ENCODE data around the gene KLHL22. TPM values are rescaled to one million over a fixed set of nuclear protein-coding genes. Genes with fewer than 3 reads are reported as not detected.

Gene KLHL22
- total RNA-seq, 1 experiment from 2014 or later = 30.4 TPM

DNA sequence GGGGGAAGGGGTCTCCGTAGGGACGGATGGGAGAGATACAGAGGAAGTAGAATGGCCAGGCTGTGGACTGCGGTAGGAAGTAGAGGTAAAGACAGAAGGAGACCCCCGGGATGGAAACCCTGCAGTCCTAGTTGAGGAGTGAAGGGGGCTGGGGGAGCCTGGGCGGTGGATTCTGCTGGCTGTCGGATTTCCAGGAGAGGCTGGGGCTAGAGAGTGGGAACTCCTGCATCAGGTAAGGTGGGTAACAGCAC, 57.2 kb downstream of the KLHL22 start:
- in situ Hi-C loops (cut with HindIII; ENCODE audit: low sequenced_read_pairs) = no loop called here
- no peak for DNase-seq (ENCODE audit: low spot score)

DNA sequence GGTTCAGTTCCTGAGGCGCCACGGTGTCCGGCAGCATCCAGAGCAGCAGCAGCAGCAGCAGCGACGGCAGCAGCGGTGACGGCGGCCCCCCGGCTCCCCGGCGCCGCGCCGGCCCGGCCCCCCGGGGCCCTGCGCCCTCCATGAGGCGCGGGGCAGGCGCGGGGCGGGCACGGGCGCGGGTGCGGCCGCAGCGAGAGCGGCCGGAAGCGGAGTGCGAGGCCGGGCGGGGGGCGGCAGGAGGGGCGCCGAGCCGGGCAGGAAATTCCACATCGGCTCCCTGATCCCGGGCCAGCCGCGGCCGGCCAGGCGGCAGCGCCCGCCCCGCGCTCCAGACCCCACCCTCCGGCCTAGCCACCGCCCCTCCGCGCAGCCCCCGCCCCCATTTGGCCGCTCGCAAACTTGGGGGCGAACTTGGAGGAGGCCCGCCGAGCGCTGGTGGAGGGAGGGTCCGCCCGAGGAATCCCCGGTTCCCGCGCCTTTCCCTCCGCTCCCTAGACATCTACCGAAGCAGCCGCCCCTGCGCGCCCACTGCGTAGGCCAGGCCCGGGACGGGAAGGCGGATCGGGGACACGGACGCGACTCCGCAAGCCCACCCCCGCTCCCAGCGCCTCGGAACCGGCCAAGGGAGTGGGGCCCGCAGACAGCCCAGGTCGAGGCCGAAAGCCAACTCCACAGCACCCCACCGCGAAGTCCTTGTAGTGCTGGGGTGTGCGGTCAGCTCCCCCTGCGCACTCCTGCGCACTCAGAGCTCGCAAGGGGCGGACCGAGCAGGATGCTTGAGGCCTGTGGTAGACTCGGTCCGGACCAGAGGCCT, 57.8 kb downstream of the KLHL22 start, which contains the start of gene SCARF2:
Gene SCARF2, minus strand, starts transcription at position 213 of the 814 bp plus-strand sequence. Its CDS starts 71 bp downstream, at position 142.
- in situ Hi-C loops (cut with HindIII; ENCODE audit: low sequenced_read_pairs) = no loop called here
- no peak for DNase-seq (ENCODE audit: low spot score)

DNA sequence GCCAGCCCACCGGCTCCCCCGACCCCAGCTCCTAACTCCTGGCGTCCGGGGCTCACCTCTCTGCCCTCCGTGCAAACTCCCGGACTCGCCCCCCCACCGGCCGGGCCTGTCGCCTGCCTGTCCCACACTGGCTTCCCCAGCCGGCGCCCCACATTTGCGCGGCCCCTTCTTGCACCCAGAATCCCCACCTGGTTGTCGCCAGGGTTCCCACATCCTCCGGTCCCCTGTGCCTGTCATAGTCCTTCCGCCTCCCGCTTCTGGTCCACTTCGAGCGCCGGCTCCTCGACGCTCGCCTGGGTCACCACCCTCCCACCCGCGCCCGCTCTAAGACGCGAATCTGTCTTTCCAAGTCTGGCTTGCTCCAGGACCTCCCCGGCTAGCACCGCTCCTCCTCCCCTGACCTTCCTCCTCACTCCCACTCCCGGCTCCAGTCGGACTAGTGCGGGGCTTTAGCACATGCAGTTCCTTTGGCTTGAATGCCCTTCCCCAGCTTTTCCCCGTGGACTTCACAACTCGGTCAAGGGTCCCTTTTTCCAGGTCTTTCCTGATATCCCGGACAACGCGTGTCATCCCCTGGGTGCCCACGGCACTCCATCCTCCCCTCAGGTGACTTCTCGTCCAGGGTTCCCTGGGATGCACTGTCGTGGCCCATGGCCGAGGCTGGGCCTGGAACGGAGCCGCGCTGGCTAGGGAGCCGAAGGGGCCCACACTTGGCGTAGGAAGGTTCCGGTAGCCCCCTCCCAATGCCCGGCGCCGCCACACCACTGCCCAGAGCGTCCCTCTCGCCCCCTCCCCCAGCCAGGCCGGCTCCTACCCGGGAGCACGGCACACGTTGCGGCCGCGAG, 58.6 kb downstream of the KLHL22 start:
- in situ Hi-C loops (cut with HindIII; ENCODE audit: low sequenced_read_pairs) = no loop called here
- no peak for DNase-seq (ENCODE audit: low spot score)

DNA sequence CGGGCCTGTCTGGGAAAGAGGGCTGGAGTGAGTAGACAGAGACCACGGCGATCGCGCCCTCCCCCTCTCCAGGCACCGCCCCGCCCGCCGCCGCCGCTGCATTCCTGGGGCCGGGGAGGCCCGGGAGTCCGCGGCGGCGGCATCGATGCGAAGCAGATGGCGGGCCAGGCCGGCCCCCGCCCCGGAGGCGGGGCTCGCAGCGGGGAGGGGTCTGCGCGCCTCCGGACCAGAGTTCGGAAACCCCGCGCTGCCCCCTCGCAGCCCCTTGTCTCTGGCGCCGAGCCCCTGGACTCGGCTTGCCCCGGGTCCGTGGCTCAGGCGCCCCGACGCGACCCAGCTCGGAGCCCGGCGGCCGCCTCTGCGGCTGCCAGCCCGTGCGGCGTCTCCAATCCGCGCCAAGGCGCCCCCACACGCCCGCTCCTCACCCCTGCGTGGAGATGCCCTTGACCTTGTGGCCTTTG, 59.3 kb downstream of the KLHL22 start:
- in situ Hi-C loops (cut with HindIII; ENCODE audit: low sequenced_read_pairs) = no loop called here
- DNase-seq (ENCODE audit: low spot score) = no peak

DNA sequence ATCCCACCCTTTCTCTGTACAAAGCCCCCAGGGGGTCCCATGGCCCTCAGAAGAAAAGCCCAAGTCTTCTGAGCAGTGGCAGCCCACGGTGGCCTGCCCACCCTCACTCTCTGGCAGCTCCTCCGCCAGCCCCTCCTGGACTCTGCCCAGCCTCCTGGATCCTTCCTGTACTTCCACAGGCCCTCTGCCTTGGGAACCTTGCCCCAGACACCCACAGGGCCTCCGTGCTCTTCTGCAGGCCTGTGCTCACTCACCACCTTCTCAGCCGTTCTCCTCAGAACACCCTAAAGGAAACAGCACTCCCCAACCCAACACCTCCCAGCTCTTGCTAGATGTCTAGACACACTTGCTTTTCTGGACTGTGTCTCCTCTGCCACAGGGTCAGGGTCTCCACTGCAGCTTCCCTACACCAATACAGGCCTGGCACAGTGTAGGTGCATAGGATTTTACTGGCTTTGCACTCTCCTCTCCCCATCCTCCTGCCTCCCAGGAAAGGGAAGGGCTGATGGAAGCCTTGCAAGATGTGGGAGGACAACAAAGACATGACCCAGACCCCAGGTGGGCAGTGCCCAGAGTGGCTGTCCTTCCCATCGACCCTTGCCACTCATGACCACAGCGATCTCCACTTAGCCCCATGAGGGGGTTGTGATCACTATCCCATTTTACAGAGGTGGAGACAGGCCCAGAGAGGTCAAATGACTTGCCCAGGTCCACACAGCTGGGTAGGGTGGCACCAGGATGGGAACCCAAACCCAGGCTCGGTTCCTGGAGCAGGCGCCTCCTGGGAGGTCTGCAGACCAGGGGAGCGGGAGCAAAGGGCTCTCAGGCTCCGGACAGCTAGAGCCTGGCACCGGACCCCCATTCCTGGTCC, 59.9 kb downstream of the KLHL22 start:
- DNase-seq (ENCODE audit: low spot score) = no peak
- in situ Hi-C loops (cut with HindIII; ENCODE audit: low sequenced_read_pairs) = no loop called here

DNA sequence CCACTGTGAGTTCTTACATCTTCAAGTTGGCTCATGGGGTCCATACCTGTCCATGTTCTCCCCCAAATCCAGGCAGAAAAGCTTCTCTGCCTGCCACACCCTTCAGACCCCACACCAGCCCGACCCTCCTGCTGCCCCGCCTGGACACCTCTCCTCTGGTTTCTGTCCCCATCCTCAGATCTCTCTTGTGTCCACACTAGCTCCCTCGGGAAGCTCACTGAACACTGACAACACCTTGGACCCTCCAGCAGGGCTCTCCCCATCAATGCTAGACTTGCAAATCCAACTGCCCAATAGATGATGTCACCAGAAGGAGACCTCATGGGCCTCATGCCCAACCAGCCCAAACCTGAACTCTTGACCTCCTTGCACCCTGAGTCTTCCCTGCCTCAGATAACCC, 60.8 kb downstream of the KLHL22 start:
- DNase-seq (ENCODE audit: low spot score) = no peak
- in situ Hi-C loops (cut with HindIII; ENCODE audit: low sequenced_read_pairs) = no loop called here

DNA sequence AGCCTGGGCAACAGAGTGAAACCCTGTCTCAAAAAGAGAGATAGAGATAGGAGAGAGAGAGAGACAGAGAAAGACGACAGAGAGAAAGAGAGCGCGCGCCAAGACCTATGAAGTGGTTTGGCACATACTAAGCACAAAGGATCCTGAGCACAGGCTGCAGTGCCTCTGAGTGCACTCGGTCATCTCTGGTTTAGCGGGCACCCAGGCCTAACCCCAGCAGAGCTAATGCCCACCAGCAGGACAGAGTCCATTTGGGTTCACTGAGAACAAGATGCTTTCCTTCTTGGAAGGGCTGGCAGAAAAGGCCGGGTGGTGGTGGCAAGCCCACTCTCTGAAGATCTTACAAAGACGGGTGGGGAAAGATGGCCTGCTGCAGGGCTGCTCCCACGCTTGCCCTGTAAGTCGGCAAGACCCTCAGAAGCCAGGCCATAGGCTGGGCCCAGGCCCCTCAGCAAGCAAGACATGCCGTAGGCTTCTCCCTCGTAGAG, 61.3 kb downstream of the KLHL22 start:
- DNase-seq (ENCODE audit: low spot score) = no peak

DNA sequence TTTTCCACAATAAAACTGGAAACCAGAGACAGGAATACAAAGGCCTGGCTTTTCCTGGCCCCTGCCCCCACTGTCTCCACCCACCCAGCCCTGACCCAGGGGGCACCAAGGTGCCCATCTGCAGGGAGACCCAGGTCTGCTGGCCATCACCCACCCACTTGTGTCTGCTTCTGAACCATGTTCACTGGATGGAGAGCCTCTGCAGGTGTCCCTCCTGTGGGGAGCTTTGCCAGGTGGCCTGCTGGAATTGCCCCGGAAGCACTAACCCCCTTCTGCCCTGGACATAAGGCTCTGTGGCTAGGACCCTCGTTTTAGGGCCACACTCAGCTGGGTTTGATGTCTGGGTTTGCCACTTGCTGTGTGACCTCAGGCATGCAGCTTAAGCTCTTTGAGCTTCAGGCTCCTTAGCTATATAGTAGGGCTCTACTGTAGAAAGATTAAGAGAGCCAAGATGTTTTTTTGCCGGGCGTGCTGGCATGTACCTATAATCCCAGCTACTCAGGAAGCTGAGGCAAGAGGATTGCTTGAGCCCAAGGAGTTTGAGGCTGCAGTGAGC, 61.8 kb downstream of the KLHL22 start:
- no peak for DNase-seq (ENCODE audit: low spot score)
- in situ Hi-C loops (cut with HindIII; ENCODE audit: low sequenced_read_pairs) = no loop called here

More for the DNA sequence above, 61.3 kb downstream of the KLHL22 start:
- in situ Hi-C loops (cut with HindIII; ENCODE audit: low sequenced_read_pairs) = no loop called here

DNA sequence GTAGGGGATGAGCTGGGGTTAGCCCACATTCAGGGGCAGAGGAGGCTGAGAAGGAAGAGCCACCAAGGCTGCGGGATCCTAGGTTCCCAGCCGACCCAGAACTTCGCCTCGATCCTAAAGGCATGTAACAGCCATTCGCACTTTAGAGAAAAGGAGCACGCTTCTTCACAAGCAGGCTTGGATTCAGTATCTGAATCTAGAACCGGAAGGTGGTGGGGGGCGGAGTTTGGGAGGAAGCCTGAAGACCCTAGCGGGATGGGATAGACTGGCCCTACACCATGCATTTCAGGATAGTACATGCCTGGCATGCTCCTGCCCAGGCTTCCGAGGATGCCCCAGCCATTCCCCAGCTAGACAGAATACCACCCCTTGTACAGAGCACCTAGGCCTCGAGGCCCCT, 62.4 kb downstream of the KLHL22 start:
- DNase-seq (ENCODE audit: low spot score) = no peak
- in situ Hi-C loops (cut with HindIII; ENCODE audit: low sequenced_read_pairs) = no loop called here

DNA sequence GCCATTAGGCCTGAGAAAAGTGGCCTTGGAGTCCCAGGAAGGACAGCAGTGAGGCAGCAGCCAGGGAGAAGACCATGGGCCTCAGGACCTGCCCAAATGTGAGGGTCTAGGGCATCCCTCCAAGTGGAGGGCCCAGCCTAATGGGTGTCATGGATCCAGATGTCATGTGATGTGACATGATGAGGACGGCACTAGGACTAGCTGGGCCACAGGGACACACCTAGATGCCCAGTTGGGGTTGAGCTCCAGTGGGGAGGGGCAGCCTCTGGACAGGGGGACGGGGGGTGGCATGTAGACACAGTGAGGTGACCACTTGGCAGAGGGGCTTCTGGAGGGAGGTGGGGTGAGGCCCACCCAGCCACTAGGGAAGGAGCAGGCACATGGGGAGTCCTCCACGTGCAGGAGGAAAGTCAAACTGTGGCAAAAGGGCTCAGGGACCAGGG, 63.3 kb downstream of the KLHL22 start:
- DNase-seq (ENCODE audit: low spot score) = no peak
- in situ Hi-C loops (cut with HindIII; ENCODE audit: low sequenced_read_pairs) = no loop called here

DNA sequence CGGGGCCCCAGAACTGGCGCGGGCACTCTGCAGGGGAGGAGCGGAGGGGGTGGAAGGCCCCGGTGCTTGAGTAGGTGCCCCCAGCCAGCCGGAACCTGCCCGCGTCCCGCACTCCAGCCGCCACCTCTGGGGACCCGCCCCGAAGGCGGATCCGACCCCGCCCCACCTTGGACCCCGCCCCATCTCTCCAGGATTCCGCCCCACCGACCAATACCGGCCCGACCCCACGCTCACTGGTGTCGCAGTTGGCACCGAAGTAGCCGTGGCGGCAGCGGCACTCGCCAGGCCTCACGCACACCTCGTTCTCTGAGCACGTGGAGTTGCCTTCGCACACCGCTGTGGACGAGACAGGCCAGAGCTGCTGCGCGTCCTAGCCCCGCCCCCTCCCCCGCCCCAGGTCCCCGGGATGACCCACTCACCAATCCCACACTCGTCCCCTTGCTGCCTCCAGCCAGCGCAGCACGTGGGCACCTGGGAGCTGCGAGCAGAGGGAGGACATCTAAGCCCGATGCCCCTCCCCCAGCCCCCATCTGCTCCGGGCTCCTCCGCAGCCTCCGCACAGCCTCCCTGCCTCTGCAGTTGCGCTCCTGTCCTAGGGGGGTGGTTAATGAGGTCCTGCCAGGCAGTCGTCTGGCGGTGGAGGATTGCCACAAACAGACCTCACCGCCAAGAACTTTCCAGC, 63.9 kb downstream of the KLHL22 start:
- no peak for DNase-seq (ENCODE audit: low spot score)
- in situ Hi-C loops (cut with HindIII; ENCODE audit: low sequenced_read_pairs) = no loop called here

DNA sequence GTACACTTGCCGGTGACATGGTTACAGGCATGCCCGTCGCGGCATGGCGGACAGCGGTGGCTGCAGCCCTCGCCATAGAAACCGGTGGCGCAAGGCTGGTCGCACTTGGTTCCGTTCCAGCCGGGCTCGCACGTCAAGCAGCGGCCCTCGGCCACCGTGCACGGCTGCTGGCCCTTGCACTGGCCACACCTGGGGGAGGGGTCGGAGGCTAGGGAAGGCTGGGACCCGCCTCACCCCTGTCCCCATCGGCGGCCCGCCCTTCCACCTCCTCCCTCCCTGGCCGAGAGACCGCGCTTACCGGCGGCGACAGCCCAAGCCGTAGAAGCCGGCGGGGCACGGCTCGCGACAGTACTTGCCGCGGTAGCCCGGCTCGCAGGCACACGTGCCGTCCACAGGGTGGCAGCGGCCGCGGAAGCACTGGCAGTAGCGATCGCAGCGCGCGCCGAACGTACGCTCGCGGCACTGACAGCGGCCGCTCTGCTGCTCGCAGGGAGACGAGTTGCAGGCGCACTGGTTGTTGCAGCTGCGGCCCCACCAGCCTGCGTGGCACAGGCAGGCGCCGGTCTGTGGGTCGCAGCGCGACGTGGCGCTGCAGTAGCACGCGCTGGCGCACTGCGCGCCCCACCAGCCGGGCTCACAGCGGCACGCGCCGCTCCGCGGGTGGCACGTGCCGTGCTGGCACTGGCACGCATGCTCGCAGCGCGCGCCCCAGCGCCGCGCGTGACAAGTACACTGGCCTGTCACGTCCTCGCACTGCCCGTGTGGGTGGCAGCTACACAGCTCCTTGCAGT, 64.7 kb downstream of the KLHL22 start:
- DNase-seq (ENCODE audit: low spot score) = no peak
- in situ Hi-C loops (cut with HindIII; ENCODE audit: low sequenced_read_pairs) = no loop called here

DNA sequence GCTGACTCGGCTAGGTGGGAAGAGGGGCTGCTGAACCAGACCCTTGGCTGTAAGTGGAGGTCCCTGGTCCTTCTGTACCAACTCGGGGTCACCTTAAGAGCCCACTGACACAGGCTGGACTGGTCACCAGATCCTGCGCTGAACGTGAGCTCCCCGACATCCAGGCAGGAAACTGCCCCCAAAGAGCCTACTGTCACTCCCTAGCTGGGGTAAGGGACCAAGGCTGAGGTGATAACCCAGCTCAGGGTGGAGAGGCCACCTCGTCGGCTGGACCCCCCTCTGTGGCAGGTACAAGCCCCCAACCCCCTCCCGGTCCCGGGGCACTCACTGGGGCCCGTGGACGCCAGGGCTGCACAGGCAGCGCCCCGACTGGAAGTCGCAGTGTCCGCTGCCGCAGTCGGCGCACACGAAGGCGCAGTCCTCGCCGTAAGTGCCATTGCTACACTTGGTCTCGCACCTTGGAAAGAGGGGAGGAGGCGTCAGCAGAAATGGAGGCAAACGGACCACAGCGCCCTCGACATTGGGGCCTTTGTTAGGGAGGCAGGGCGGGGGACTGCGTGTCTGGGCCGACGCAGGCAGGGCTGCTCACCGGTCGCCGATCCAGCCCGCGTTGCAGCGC, 65.4 kb downstream of the KLHL22 start:
- no peak for DNase-seq (ENCODE audit: low spot score)
- in situ Hi-C loops (cut with HindIII; ENCODE audit: low sequenced_read_pairs) = no loop called here

DNA sequence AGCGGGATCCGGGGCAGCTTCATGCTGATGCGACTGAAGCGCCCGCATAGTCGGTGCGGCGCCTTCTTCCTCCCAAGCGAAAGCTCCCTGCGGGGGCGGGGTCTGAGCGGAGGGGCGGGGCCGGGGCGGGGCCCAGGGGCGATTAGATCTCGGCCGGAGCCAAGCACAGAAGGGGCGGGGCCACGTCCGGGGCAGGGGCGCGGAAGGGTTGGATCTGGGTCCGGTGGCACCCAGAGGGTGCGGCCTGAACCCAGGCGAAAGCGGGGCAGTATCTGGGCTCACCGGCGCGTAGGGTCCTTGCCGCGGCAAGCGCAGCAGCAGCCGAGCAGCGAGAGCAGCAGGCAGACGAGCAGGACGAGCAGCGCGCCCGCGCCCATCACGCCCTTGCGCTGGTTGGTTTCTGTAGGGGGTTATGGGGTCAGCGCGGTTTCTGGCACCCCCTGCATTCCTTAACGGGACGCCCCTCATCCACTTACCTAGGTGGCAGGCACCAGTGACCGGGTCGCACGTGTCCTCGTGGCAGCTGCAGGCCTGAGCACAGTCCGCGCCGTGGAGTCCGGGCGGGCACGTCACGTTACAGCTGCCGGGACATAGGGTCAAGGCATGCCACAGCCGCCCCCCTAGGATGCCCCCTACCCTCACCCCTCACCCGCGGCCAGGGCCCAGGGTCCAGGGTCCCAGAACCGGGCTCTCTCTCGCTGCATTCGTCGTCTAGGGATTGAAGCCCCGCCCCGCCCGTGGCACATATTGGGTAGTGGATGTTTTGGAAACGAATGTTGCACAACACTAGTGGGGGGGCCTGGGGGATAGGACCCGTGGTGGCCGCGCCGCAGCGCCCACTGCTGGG, 66.1 kb downstream of the KLHL22 start:
- in situ Hi-C loops (cut with HindIII; ENCODE audit: low sequenced_read_pairs) = no loop called here
- no peak for DNase-seq (ENCODE audit: low spot score)

DNA sequence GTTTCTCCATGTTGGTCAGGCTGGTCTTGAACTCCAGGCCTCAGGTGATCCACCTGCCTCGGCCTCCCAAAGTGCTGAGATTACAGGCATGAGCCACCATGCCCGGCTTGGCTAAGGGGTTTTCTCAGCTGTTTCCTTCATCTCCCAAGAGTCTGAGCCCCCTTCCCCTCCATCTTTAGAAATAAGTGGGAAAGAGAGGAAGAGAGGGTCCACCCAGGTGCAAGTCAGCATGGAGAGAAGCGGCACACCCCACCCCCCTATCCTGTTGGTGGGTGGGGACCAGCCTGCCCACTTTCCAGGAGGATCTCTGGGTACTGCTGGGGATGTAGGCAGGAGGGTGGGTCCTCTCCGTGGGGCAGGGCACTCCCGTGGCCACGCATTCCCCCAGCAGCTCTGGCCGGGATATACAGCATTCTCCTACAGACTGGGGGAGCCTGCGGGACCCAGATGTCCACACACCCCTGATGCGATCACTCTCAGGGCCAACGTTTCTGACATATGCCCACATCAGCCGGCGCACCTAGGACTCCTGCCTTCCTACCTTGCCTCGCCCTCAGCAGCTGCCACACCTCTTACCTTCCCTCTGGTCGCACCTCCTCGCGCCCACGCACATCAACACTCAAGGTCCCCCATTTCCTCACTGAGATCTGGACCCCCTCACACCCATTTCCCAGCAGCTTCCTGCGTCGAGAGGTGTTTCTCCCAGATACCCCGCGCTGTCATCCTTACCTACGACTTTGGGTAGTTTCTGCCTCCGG, 66.9 kb downstream of the KLHL22 start:
- no peak for DNase-seq (ENCODE audit: low spot score)
- in situ Hi-C loops (cut with HindIII; ENCODE audit: low sequenced_read_pairs) = no loop called here

DNA sequence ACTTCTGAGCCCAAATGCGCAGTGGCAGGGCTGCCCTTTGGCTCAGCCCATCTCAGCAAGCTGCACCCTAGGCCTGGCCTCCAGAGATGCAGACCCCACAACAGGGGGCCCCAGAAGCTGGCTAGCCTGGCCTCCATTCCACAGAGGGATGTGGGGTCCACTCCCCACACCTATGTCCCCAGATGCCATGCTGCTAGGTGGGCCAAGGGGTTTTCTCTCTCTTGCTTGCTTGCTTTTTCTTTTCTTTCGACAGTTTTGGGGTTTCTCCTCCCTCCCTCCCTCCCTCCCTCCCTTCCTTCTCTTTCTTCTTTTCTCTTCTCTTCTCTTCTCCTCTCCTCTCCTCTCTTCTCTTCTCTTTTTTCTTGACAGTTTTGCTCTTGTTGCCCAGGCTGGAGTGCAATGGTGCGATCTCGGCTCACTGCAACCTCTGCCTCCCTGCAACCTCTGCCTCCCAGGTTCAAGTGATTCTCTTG, 67.6 kb downstream of the KLHL22 start:
- in situ Hi-C loops (cut with HindIII; ENCODE audit: low sequenced_read_pairs) = no loop called here

More for the DNA sequence above, 67.6 kb downstream of the KLHL22 start:
- no peak for DNase-seq (ENCODE audit: low spot score)
